GM12875 (cell line): ENCODE data around the gene STYK1.

Source experiments
- H3K4me3 ChIP-seq: one replicate; pipeline ENCODE4 v1.5.1; 2011; ENCODE audit warnings: low read depth, low read length, control low read depth
- TF ChIP-seq, protein P1 (sequence below): IDR thresholded peaks from 2 replicates; pipeline ENCODE4 v1.5.1; 2011; ENCODE audit warnings: low read depth, mild to moderate bottlenecking, control low read depth, inconsistent platforms, low read length, moderate library complexity, borderline replicate concordance; ENCODE audit not compliant: insufficient read depth

Gene STYK1

DNA sequence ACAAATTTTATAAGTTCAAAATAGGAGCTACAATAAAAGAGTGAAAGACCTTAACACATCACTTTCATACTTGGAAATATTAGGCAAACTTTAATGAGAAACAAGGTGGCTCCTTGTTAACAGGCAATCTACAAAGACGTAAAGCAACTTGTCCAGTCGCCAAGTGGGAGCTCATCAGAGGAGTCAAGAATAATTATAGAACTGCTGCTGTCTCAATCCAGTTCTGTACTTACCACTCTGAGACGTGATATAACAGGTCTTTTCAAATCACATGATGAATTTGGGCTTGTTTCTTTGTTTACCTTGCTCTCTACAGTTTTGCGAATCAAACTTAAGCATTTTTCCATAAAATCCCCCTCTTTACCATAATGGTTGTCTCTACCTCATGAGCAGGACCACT is 45.6 kb upstream of the STYK1 start:
- TF ChIP-seq, protein P1, sequence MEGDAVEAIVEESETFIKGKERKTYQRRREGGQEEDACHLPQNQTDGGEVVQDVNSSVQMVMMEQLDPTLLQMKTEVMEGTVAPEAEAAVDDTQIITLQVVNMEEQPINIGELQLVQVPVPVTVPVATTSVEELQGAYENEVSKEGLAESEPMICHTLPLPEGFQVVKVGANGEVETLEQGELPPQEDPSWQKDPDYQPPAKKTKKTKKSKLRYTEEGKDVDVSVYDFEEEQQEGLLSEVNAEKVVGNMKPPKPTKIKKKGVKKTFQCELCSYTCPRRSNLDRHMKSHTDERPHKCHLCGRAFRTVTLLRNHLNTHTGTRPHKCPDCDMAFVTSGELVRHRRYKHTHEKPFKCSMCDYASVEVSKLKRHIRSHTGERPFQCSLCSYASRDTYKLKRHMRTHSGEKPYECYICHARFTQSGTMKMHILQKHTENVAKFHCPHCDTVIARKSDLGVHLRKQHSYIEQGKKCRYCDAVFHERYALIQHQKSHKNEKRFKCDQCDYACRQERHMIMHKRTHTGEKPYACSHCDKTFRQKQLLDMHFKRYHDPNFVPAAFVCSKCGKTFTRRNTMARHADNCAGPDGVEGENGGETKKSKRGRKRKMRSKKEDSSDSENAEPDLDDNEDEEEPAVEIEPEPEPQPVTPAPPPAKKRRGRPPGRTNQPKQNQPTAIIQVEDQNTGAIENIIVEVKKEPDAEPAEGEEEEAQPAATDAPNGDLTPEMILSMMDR: no peak
- H3K4me3 ChIP-seq: no peak overlapping the region

DNA sequence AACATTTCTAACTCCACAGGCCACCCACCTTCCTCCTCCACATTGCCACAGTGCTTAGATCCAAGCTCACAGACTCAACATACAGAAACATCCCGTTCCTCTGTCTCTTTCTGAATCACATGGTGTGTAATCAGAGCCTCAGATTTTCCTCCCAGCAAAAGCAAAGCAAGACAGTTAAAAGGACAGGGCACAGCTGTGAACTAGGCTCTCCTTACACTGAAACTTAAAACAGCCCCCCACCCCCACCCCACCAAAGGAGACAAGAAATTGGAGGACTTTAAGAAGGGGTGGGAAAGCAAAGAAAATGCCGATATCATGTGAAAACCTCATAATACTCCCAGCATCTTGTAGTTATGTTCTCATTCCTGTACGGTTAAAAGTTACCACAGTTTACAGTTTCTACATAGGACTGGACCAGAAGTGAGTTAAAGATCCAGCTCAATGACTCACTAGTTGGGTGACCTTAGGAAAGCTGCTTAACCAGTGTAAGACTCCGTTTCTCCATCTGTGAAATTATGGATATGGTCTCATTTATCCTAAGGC is 44.5 kb upstream of the STYK1 start:
- no peak overlapping the region for H3K4me3 ChIP-seq
- TF ChIP-seq, protein P1: no peak

DNA sequence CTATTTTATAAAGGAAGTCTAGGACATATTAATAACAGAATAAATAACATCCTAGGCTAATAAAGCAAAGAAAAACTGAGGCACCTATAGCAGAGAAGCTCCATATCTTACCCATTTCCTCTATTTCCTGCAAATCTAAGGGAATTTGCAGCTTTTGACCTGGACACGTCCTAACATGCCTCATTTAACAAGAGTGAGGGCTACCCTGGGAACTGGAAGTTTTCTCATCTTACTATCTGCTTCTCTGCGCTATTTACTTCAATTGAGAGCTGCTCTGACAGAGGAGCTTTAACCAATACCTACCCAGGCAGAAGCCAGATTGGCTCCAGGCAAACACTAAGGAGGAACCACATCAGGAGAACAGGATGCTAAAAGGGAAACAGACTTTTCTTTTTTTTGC is 43.6 kb upstream of the STYK1 start:
- TF ChIP-seq, protein P1: no peak
- no peak overlapping the region for H3K4me3 ChIP-seq

DNA sequence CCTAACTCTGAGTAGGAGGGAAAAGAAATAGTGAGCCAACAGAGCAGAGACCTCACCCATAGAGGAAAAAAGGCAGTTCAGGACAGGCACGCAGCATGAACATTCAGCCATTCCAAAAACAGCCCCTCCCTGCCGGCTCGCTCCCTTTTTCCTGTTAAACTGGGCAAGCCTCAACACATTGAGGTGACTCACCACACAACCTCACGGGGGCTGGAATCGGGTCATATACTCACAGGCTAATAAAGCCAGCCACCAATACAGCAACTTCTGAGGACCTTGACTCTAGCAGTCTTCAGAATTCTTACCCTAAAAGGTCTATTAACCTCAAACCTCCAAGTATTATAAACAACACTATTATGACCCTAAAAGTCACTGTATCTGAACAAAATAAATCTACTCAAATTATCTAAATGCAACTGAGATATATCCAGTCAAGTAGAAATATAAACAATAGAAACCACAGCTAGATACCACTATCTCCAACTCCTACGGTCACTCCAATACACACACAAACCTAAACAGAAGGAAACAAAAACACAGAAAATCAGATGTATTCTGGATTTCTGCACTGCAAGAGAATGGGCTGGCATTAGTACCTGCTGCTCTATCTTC is 43.0 kb upstream of the STYK1 start:
- no peak overlapping the region for H3K4me3 ChIP-seq
- TF ChIP-seq, protein P1: no peak

DNA sequence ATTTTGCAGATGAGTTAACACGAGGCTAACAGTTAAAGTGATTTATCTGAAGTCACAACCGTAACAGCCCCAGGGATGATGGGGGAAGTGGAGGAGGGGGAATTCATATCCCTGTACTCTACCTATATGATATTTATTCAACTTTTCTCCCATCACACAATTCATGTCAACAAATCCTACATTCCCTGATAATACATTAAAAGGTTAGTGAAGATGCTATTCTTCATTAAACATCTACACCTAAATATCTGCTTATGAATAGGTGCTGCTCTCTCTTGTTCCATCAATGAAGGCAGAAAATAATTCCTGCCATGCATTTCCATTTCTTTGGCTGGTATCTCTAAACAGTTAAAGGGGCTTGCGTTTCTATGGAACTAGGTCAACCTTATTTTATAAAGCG is 42.4 kb upstream of the STYK1 start:
- no peak overlapping the region for H3K4me3 ChIP-seq
- TF ChIP-seq, protein P1: no peak

DNA sequence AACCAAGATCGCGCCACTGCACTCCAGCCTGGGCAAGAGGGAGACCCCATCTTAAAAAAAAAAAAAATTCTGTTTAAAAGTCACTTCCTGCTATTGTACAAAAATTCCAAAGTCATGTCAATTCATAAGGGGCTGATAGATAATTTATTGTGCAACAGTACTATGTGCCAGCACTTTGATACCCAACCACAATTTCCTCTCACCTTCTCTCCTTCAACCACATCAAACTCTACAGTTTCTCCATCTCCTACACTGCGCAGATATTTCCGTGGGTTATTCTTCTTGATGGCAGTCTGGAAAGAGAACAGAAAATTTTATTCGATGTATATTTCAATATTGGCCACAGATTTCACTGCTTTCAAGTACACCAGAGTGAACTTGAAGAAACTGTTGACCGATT is 41.6 kb upstream of the STYK1 start:
- TF ChIP-seq, protein P1: no peak
- no peak overlapping the region for H3K4me3 ChIP-seq

DNA sequence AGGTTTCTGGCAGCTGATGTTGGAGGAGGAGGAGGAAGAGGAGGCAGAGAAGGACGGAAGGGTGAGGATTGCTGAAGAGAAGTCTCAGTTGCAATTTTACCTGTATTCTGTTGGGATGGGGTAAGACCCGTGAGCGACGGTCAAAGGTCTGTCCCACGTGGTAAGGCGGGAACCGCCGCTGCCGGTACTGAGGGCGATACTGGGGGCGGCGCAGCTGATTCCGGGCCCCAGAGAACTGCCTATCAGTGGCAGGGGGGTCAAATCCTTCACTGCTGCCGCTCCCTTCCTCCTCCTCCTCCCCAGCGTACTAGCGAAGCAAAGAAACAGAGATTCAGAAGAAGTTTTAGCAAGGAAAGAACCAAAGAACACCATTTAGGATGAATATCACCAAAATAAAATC is 36.0 kb upstream of the STYK1 start:
- TF ChIP-seq, protein P1: no peak
- no peak overlapping the region for H3K4me3 ChIP-seq
